GM04504 (cell line): ENCODE measurements around the gene SBF2.

Experiments used
- DNase-seq: peaks from one replicate; pipeline ENCODE4 v3.0.0-alpha.2; 2012; ENCODE audit warnings: low read depth

Gene SBF2

DNA sequence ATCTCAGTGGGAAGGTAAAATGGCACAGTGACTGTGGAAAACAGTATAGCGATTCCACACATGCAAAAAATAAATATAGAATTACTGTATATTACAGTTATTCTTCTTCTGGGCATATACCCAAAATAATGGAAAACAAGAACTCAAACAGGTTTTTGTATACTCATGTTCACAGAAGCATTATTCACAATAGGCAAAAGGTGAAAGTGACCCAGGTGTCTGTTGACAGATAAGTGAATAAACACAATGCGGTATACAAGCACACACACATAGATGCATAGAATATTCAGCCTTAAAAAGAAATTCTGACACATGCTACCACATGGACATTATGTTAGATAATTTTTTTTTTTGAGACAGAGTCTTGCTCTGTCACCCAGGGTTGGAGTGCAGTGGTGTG, 397.1 kb downstream of the SBF2 start:
- DNase-seq: no peak

DNA sequence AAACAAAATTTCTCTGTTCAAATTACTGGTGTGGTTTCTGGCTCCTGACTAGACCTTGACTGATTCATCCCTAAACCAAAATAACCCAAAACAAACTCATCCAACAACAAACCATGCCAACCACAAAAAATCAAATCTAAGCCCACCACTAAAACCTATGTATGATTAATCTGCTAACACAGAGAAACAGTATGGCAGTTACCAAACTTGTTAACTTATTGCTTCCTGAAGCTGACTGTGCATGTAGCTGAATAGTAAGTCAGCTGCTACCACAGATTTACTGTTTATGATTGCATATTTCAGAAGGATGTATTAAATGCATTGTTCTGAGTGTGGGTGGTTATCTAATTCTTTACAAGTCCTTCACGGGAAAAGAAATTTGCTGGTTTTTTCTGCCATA, 399.0 kb downstream of the SBF2 start:
- DNase-seq: peak; percentile 79

DNA sequence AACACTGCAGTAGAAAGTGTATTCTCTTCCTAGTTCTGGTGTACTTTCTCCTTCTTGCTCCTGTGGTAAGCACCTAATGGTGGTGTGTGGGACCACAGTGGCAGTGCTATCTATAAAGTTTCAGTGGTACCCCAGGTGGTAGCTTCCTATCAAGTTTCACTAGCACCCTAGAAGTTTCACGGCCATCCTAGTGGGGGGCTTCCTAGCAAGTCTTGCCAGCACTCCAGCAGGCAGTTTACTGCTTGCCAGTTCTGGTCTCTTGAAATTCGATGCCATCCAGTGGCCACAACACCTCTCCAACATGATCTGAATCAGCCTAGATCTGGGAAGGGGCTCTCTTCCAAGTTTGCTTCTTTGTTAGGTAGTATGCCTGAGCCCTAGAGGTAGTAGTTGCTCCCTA, 400.5 kb downstream of the SBF2 start:
- DNase-seq: no peak

DNA sequence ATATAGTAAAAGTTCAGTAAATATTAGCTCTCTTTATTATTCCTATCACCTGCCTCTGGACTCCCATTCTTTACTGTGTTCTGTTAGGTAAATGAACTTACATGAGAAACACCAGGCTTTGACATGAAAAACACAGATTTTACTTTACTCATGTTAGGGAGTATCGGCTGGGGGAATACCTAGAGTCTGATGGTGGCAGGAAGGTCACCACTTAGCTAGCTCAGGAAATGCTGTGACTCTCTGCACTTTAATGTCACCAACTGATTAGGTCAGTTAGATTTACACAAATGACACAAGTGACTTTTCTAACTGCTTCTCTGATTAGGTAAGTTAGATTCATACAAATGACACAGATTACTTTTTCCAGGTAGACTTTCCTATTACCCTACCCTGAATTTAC, 405.1 kb downstream of the SBF2 start:
- DNase-seq: no peak

- DNase-seq: no peak
These were observed 406.5 kb downstream of the SBF2 start for GRCh38 chr11:9887472-9887871.

GRCh38 chr11:9886595-9886994, 407.4 kb downstream of the SBF2 start:
- DNase-seq: no peak

DNA sequence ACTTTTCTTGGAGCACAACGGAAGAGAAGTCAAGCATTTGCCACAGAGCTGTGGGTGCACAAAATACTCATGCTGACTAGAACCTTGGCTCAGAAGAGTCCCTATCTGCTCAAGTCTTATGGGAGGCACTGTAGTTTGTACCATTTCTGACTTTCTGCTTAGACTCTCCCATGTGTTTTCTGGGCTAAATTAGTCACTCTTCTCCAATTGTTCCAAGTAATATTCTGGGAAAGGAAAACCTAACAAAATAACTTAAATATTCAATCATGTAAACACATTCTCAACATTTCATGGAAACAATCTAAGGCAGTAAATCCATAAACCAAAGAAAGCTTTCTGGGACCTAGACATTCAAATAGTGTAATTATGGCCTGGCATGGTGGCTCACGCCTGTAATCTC, 409.4 kb downstream of the SBF2 start:
- DNase-seq: no peak

GRCh38 chr11:9880657-9881056, 413.4 kb downstream of the SBF2 start:
- DNase-seq: no peak

GRCh38 chr11:9878936-9879335, 415.1 kb downstream of the SBF2 start:
- DNase-seq: no peak

- DNase-seq: no peak
These were observed 417.7 kb downstream of the SBF2 start for GRCh38 chr11:9876331-9876730.

GRCh38 chr11:9875862-9876261, 418.2 kb downstream of the SBF2 start:
- DNase-seq: no peak

DNA sequence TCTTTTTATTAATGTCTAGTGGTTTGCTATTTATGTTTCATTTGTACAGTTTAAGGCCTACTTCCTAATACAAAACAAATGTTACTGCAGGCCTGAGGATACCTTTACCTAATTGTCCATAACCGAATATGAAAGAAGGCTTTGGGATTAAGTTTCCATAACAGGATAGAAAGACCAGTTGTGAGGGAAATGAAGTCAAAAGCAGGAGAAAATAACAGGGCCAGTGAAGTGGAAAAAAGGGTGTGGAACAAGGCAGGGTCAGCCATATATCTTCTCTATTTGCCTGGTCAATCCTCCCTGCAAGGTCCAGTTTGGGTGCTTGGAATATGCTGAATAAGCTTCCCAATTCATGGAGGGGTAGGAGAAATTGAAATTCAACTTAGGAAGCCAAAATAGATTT, 418.6 kb downstream of the SBF2 start:
- DNase-seq: no peak

DNA sequence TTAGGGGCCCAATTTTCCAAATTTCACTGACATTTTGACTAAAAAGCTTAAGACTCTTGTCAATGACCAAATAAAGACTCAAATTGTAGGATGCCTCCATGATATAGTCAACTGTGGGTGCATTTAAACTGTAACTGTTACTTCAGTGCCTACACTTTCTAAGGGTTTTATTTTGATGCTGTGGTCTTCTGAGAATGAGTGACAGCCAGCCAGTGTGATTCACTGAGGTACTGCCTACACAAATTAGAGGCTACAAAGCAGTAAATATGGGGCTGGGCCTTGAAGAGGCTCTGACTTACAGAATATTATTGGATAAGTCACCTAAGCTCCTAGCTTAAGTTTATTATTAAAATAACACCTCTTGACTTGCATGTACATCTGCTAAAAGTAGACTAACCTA, 419.6 kb downstream of the SBF2 start:
- DNase-seq: no peak

- DNase-seq: no peak
These were observed 425.4 kb downstream of the SBF2 start for GRCh38 chr11:9868641-9869040.

DNA sequence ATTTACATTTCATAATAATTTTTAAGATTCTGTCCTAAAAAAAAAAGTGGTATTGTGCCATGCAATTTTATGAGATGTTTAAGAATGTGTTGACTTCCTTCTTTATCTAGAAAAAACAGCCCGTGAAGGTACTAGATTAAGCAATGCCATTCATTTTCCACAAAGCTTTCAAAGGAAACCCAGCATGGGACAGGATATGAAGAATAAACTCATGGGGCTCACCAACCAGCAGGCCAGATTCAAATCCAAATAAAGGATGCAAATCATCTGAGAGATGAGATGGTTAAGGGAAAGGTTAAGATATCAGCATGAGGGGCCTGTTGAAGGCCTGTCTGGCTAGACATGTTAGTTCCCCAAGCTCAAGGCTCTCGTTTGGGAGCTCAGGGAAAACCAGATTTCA, 431.0 kb downstream of the SBF2 start:
- no peak for DNase-seq

- DNase-seq: peak; percentile 52
These were observed 431.9 kb downstream of the SBF2 start for GRCh38 chr11:9861860-9862725.

GRCh38 chr11:9859554-9860305, 434.3 kb downstream of the SBF2 start:
- peak; percentile 40 for DNase-seq

DNA sequence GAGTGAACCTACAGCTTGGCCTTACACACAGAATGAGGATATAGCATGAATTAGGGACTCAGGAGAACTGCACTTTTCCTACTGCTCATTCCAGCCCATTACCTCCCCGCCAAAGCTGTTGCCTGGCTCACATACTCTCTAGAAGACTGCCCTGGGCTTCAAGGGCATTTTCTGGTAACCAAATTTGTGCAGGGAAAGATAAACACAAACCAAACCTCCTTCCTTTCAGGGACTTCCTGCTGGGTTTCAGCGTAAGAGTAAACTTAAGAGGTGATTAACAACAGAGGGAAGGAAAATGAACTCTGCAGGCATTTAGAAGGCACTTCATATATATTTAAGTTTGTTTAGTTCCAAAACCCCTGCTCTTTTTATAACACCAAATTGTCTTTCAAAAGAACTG, 435.2 kb downstream of the SBF2 start:
- no peak for DNase-seq

DNA sequence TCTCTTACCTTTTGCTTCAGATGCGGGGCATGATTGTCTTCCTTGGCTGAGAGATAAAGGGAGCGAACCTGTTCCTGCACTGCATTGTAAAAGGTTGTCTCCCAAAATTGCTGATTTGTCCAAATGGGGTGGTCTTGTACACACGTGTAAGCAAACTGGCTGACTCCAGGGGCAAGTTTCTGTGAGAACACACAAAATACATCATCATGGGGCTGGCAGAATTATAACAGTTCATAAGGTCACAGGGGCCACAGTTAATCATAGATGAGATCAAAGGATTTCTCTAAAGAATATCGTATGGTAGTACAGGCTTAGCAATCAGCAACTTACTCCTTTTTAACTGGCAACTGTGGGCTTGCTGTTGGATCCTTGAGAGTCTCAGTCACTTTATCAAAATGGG, 435.8 kb downstream of the SBF2 start:
- DNase-seq: no peak

DNA sequence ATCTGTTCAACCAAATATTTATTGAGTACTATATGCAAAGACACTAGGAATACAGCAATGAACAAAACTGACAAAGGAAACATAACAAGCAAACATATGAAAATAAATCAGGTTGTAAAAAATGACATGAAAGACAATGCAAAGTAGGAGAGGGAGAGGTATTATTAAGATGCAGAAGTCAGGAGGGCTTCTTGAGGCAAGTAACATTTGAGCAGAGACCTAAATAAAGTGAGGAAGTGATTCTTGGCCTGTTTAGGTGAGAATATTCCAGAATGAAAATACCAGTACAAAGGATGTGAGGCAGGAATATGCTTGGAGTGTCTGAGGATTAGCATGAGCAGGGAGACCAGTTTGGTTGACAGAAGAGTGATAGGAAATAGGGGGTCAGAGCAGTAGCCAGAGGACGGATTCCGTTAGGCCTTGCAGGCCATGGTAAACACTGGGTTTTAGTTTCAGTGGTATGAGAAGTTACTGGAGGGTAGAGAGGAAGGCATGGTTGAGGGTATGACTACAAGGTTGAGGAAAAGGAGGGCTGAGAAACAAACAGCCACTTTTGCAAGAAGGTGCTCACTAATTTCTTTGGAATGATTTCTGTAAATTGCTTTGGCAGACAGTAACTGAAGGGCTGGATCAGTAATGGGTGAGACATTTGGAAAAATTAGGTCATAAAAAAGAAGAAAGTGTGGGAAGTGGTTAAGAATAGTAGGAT, 438.3 kb downstream of the SBF2 start:
- peak; percentile 55 for DNase-seq

- DNase-seq: no peak
These were observed 440.0 kb downstream of the SBF2 start for GRCh38 chr11:9853929-9854552.

GRCh38 chr11:9852465-9852864, 441.6 kb downstream of the SBF2 start:
- no peak for DNase-seq
